ENCODE data around the gene HIVEP3. TPM values are rescaled to one million over a fixed set of nuclear protein-coding genes. Genes with fewer than 3 reads are reported as not detected.

HIVEP3 gene
- total RNA-seq, 1 experiment from 2014 or later, result 6.0 TPM

GRCh38 chr1:41769068-41769467 is 149.7 kb downstream of the HIVEP3 start:
- ChIA-PET CTCF (no interaction called here), POLR2A (no interaction called here)
- Histone ChIP-seq H3K36me3 (ENCODE audit: control insufficient read depth, insufficient read depth, low read length) (no peaks in the 10 kb centered on the region), H3K27me3 (ENCODE audit: control insufficient read depth, insufficient read depth, low read length) (no peaks in the 10 kb centered on the region), H3K4me3 (ENCODE audit: low read depth in 2 of 2, low read length in 2 of 2) (no peak overlapping the region), H3K9me3 (ENCODE audit: control insufficient read depth, insufficient read depth, low read depth, low read length) (no peaks in the 10 kb centered on the region), H3K4me1 (ENCODE audit: control insufficient read depth, insufficient read depth, low read length) (no peaks in the 10 kb centered on the region; the same call in 1 of the 2 replicates), H3K27ac (ENCODE audit: low read length) (no peak overlapping the region)
- DNase-seq (ENCODE audit: low read depth, low spot score), result no peak
- in situ Hi-C loops (cut with HindIII; ENCODE audit: low pct_unique_long_range_greater_than_20kb, low sequenced_read_pairs) (no loop called here), intact Hi-C loops (cut with micrococcal nuclease; ENCODE audit: unreplicated experiment) (no loop called here)
- no peak for ATAC-seq
- no TSS peak for BruUV-seq (replicated peaks)
- TF ChIP-seq TCF7L2 (IDR thresholded peaks at IDR 0.05; ENCODE audit: low read depth, low read length) (no peak), POLR2AphosphoS5 (IDR thresholded peaks at IDR 0.05; ENCODE audit: low read depth, low read length) (no peak), CTCF (IDR thresholded peaks at IDR 0.05) (no peak), SIN3A (IDR thresholded peaks at IDR 0.05; ENCODE audit: borderline replicate concordance, insufficient read depth, low read depth, low read length) (no peak), REST (IDR thresholded peaks at IDR 0.05; ENCODE audit: insufficient read depth in 1 of 2, low read depth in 2 of 2, low read length in 1 of 2) (no peak)

- Histone ChIP-seq H3K9me3 (ENCODE audit: control insufficient read depth, insufficient read depth, low read depth, low read length) (no peaks in the 10 kb centered on the region), H3K36me3 (ENCODE audit: control insufficient read depth, insufficient read depth, low read length) (no peaks in the 10 kb centered on the region), H3K27ac (ENCODE audit: low read length) (no peak overlapping the region), H3K4me3 (ENCODE audit: low read depth in 2 of 2, low read length in 2 of 2) (no peak overlapping the region), H3K4me1 (ENCODE audit: control insufficient read depth, insufficient read depth, low read length) (no peaks in the 10 kb centered on the region; the same call in 1 of the 2 replicates), H3K27me3 (ENCODE audit: control insufficient read depth, insufficient read depth, low read length) (no peaks in the 10 kb centered on the region)
- TF ChIP-seq TCF7L2 (IDR thresholded peaks at IDR 0.05; ENCODE audit: low read depth, low read length) (no peak), SIN3A (IDR thresholded peaks at IDR 0.05; ENCODE audit: borderline replicate concordance, insufficient read depth, low read depth, low read length) (no peak), CTCF (IDR thresholded peaks at IDR 0.05) (no peak), POLR2AphosphoS5 (IDR thresholded peaks at IDR 0.05; ENCODE audit: low read depth, low read length) (no peak), REST (IDR thresholded peaks at IDR 0.05; ENCODE audit: insufficient read depth in 1 of 2, low read depth in 2 of 2, low read length in 1 of 2) (no peak)
- in situ Hi-C loops (cut with HindIII; ENCODE audit: low pct_unique_long_range_greater_than_20kb, low sequenced_read_pairs) (no loop called here), intact Hi-C loops (cut with micrococcal nuclease; ENCODE audit: unreplicated experiment) (no loop called here)
- BruUV-seq (replicated peaks), result no TSS peak
- CTCF ChIA-PET, result no interaction called here
- ATAC-seq, result no peak
- POLR2A ChIA-PET, result interaction anchor here (0.5 kb wide), 1 partner anchor 547 kb away, joined by 4 read pairs; no protein-coding TSS in a partner anchor
- DNase-seq (ENCODE audit: low read depth, low spot score), result no peak
Observed at GRCh38 chr1:41768583-41768982, 150.1 kb downstream of the HIVEP3 start.

All from Panc1 (cell line).